Gastroesophageal sphincter (tissue), 3 donors: ENCODE data around the gene AAR2.

Experiments used
- EP300 ChIP-seq: sonication (generic); formaldehyde crosslinking; IDR thresholded peaks from one replicate; pipeline ENCODE4 v1.6.1; 2017; ENCODE audit warnings: antibody characterized with exemption, mild to moderate bottlenecking
- POLR2A ChIP-seq, 2 donors: fragments of 450-650 bp; IDR thresholded peaks; one replicate each; pipeline ENCODE4 v1.6.1; 2017; ENCODE audit warnings: antibody characterized with exemption in 2 of 2, mild to moderate bottlenecking in 2 of 2, moderate library complexity in 1 of 2
- POLR2AphosphoS5 ChIP-seq: sonication (generic); formaldehyde crosslinking; IDR thresholded peaks from one replicate; pipeline ENCODE4 v1.6.1; 2017; ENCODE audit warnings: antibody characterized with exemption
- TF ChIP-seq, protein P1 (sequence below), 4 experiments: fragments of 200-600 bp in 2 of 4; fragments of 450-650 bp in 2 of 4; sonication (generic) in 1 of 4; IDR thresholded peaks; one replicate each; pipeline ENCODE4 v1.5.1; 2017 to 2019; ENCODE audit warnings: antibody characterized with exemption in 4 of 4, mild to moderate bottlenecking in 2 of 4, moderate library complexity in 2 of 4

DNA sequence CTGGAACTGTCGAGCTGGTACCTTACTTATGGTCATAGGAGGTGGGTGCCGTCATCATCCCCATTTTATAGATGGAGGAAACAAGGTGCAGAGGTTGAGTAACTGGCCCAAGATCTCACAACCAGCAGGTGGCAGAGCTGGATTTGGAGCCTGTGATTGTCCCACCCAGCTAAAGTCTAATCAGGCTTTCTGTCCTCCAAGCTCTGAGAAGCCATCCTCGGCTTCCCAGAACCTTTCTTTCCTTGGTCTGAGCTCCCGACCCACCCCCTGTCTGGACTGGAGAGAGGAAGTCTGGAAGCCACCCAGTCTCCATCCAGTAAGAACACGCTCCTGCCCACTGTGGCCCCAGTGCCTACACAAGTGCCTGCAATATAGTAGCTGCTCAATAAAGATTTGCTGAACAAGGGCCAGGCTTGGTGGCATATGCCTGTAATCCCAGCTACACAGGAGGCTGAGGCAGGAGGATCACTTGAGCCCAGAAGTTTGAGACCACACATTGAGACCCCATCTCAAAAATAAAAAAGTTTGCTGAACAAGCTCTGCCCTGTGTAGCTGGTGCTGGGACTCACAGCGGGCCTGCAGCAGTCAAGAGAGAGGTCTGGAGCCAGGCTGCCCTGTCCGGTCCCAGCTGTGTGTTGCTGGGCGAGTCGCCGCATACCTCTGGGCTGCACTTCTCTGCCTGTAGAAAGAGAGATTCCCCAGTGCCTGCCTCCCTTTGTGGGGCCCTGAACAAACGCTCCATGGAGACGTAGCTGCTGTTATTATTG, 37.3 kb downstream of the AAR2 start:
- TF ChIP-seq, protein P1, sequence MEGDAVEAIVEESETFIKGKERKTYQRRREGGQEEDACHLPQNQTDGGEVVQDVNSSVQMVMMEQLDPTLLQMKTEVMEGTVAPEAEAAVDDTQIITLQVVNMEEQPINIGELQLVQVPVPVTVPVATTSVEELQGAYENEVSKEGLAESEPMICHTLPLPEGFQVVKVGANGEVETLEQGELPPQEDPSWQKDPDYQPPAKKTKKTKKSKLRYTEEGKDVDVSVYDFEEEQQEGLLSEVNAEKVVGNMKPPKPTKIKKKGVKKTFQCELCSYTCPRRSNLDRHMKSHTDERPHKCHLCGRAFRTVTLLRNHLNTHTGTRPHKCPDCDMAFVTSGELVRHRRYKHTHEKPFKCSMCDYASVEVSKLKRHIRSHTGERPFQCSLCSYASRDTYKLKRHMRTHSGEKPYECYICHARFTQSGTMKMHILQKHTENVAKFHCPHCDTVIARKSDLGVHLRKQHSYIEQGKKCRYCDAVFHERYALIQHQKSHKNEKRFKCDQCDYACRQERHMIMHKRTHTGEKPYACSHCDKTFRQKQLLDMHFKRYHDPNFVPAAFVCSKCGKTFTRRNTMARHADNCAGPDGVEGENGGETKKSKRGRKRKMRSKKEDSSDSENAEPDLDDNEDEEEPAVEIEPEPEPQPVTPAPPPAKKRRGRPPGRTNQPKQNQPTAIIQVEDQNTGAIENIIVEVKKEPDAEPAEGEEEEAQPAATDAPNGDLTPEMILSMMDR (IDR thresholded peaks at IDR 0.05), result peak in 1 of 4 experiments; percentile 32
- TF ChIP-seq EP300 (no peak), POLR2AphosphoS5 (no peak), POLR2A (IDR thresholded peaks at IDR 0.05) (no peak)
